Suprapubic skin (tissue), 3 donors: ENCODE results near the gene NLGN2.

Experiments used
- CTCF ChIP-seq, 2 donors: fragments of 200-600 bp in 1 of 2; fragments of 450-650 bp in 1 of 2; sonication (generic) in 1 of 2; IDR thresholded peaks; one replicate each; pipeline ENCODE4 v1.5.1; 2016 to 2019; ENCODE audit warnings: antibody characterized with exemption in 2 of 2, mild to moderate bottlenecking in 1 of 2, moderate library complexity in 1 of 2
- POLR2AphosphoS5 ChIP-seq, 3 donors: sonication (generic); formaldehyde crosslinking; IDR thresholded peaks; one replicate each; pipeline ENCODE4 v1.6.1; 2017; ENCODE audit warnings: antibody characterized with exemption in 3 of 3

DNA sequence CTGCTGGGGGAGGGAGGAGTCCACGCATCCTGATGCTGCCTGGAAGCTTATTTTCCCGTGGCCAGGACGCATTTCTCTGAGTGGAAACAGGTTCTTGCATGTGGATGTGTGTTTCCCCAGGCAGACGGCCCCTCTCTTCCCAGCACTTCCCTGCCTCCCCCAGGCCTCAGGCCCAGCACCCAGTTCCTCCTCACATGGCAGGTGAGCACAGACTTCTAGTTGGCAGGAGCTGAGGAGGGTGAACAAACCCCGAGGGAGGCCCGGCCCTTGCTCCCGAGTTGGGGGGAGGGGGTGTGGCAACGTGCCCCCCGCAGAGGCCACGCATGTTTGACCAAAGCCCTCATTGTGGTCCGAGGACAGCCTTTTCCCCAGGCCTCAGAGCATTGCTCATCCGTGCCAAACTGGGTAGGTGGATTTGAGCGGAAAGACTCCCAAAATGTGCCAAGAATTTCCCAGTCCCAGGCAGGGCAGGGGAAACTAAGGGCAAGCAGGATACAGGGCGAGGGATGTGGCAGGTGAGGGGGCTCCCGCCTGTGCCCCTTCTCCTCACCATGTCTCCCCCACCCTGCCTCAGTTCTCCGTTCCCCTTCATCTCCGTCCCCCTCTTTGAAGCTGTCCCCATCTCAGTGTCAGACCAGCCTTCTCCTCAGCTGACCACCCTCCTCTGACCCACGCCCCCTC is 11.0 kb downstream of the NLGN2 start:
- TF ChIP-seq CTCF (IDR thresholded peaks at IDR 0.05) (no peak), POLR2AphosphoS5 (IDR thresholded peaks at IDR 0.05) (no peak)
